Measurements from ENCODE around the gene PLEKHM2.

DNA sequence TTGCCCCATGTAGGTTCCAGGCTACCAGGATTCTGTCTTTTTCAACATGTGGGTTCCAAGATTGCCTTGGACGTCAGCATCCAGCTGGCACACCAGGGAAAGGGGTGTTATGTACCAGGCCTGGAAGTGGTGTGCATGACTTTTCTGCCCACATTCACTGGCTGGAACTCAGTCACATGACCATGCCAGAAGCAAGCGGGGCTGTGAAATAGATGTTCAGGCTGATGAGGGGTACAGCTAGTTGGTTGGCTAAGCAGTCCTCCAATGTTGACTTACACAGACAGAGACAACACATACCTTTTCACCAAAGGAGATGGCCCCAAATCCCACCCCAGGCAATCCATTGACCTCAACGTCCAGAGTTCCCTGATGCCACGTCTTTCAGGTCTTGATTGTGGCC, 14.3 kb upstream of the PLEKHM2 start:
- no peak for TF ChIP-seq EZH2 (IDR thresholded peaks at IDR 0.05; ENCODE audit: borderline replicate concordance, low read depth, low read length, poor library complexity, severe bottlenecking)
- TF ChIP-seq, protein P1, sequence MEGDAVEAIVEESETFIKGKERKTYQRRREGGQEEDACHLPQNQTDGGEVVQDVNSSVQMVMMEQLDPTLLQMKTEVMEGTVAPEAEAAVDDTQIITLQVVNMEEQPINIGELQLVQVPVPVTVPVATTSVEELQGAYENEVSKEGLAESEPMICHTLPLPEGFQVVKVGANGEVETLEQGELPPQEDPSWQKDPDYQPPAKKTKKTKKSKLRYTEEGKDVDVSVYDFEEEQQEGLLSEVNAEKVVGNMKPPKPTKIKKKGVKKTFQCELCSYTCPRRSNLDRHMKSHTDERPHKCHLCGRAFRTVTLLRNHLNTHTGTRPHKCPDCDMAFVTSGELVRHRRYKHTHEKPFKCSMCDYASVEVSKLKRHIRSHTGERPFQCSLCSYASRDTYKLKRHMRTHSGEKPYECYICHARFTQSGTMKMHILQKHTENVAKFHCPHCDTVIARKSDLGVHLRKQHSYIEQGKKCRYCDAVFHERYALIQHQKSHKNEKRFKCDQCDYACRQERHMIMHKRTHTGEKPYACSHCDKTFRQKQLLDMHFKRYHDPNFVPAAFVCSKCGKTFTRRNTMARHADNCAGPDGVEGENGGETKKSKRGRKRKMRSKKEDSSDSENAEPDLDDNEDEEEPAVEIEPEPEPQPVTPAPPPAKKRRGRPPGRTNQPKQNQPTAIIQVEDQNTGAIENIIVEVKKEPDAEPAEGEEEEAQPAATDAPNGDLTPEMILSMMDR (conservative IDR thresholded peaks at IDR 0.05; ENCODE audit: low read depth, low read length) = no peak

Measured in A673 (cell line).